GM12878 (cell line): ENCODE data around the gene GALE. TPM values are rescaled to one million over a fixed set of nuclear protein-coding genes. Genes with fewer than 3 reads are reported as not detected.
A peak's percentile ranks its signal among the peaks of the same experiment; 100 is the strongest.

Experiments used
- ATAC-seq: fragments of 200-7000 bp; cut with Tn5 transposase; 3 replicates; pipeline ENCODE4 v1.9.1; 2020; ENCODE audit warnings: mild to moderate bottlenecking, moderate library complexity
- BruUV-seq: library from RNA; stranded (reverse); fragments of 400-500 nt; replicated peaks from 2 replicates; lab custom pipeline; 2021; lab: Mats Ljungman, UMichigan
- CTCF ChIA-PET: fragments of 300-600 bp; sonication (Branson Sonifier 250); formaldehyde crosslinking; extraction: SDS; loops from one replicate; lab custom pipeline; 2021; ENCODE audit warnings: inconsistent platforms; lab: Yijun Ruan, JAX
- POLR2A ChIA-PET: fragments of 350-600 bp; formaldehyde crosslinking; extraction: SDS; loops from one replicate; lab custom pipeline; 2021; ENCODE audit warnings: inconsistent platforms; lab: Charles Lee
- RAD21 ChIA-PET: fragments of 300-600 bp; sonication (Branson Sonifier 250); formaldehyde crosslinking; loops from one replicate; lab custom pipeline; 2023; ENCODE audit warnings: antibody characterized with exemption; ENCODE audit not compliant: unreplicated experiment; lab: Charles Lee
- SMC1A ChIA-PET: fragments of 300-600 bp; sonication (Branson Sonifier 250); formaldehyde crosslinking; loops from one replicate; lab custom pipeline; 2023; ENCODE audit not compliant: unreplicated experiment, uncharacterized antibody; lab: Charles Lee
- DNase-seq: peaks from one replicate; pipeline ENCODE4 v3.0.0-alpha.2; 2011; ENCODE audit warnings: low read depth, low spot score
- FAIRE-seq: peaks from 3 replicates; lab custom pipeline; 2011; peaks lifted over from hg19 to GRCh38; lab: Jason Lieb, UNC
- H2AFZ ChIP-seq: 2 replicates; pipeline ENCODE4 v1.6.0; 2011; ENCODE audit warnings: low read depth, low read length, control low read depth; ENCODE audit not compliant: control insufficient read depth
- H3K27ac ChIP-seq: 2 replicates; pipeline ENCODE4 v1.5.1; 2011; ENCODE audit warnings: control low read depth; ENCODE audit not compliant: control insufficient read depth, insufficient read depth
- H3K27me3 ChIP-seq, 2 experiments: replicated peaks in 1 of 2; 2 replicates each; pipeline versions ENCODE4 v1.6.0 to v1.6.1; 2011; ENCODE audit warnings: low read length in 1 of 2; ENCODE audit not compliant: control insufficient read depth in 2 of 2, insufficient read depth in 2 of 2
- H3K36me3 ChIP-seq, 2 experiments: 2 replicates each; pipeline ENCODE4 v1.5.1; 2011; ENCODE audit warnings: low read length in 1 of 2; ENCODE audit not compliant: control insufficient read depth in 2 of 2, insufficient read depth in 2 of 2
- H3K4me1 ChIP-seq: 2 replicates; pipeline ENCODE4 v1.6.1; 2011; ENCODE audit warnings: mild to moderate bottlenecking, low read length, moderate library complexity, mixed read lengths; ENCODE audit not compliant: control insufficient read depth, insufficient read depth
- H3K4me2 ChIP-seq: 2 replicates; pipeline ENCODE4 v1.6.0; 2011; ENCODE audit warnings: control low read depth; ENCODE audit not compliant: control insufficient read depth, insufficient read depth
- H3K4me3 ChIP-seq: fragments of 200-600 bp; sonication (generic); 2 replicates; pipeline ENCODE4 v1.5.1; 2016
- H3K79me2 ChIP-seq: 2 replicates; pipeline ENCODE4 v1.6.0; 2011; ENCODE audit warnings: low read length; ENCODE audit not compliant: control insufficient read depth, insufficient read depth
- H3K9ac ChIP-seq: 2 replicates; pipeline ENCODE4 v1.8.0; 2011; ENCODE audit warnings: low read length, control low read depth, mixed read lengths; ENCODE audit not compliant: control insufficient read depth, insufficient read depth
- H3K9me3 ChIP-seq: replicated peaks from 3 replicates; pipeline ENCODE4 v1.5.1; 2011; ENCODE audit warnings: mild to moderate bottlenecking, low read length; ENCODE audit not compliant: control insufficient read depth, insufficient read depth
- H4K20me1 ChIP-seq: 2 replicates; pipeline ENCODE4 v1.6.0; 2011; ENCODE audit not compliant: control insufficient read depth, insufficient read depth
- ATF3 ChIP-seq: IDR thresholded peaks from 2 replicates; pipeline ENCODE4 v1.6.1; 2011; ENCODE audit warnings: low read depth, mild to moderate bottlenecking, low read length, moderate library complexity, borderline replicate concordance; ENCODE audit errors: extremely low read depth
- BACH1 ChIP-seq: fragments of 450-650 bp; IDR thresholded peaks from 2 replicates; pipeline ENCODE4 v1.6.1; 2017; ENCODE audit warnings: mild to moderate bottlenecking, borderline replicate concordance
- BCL3 ChIP-seq: IDR thresholded peaks from 2 replicates; pipeline ENCODE4 v1.6.1; 2011; ENCODE audit warnings: borderline replicate concordance, low read depth, mild to moderate bottlenecking, moderate library complexity, low read length; ENCODE audit not compliant: insufficient read depth, poor library complexity, severe bottlenecking
- BRCA1 ChIP-seq: IDR thresholded peaks from 2 replicates; pipeline ENCODE4 v1.6.1; 2011; ENCODE audit warnings: low read depth, low read length, improper control_type of control experiment
- CBX5 ChIP-seq: sonication (generic); IDR thresholded peaks from 2 replicates; pipeline ENCODE4 v1.6.1; 2016; ENCODE audit warnings: low read depth, moderate library complexity, mild to moderate bottlenecking, inconsistent platforms
- E2F4 ChIP-seq: IDR thresholded peaks from 2 replicates; pipeline ENCODE4 v1.6.1; 2012; ENCODE audit warnings: low read depth, low read length, improper control_type of control experiment
- FOXM1 ChIP-seq: IDR thresholded peaks from 2 replicates; pipeline ENCODE4 v1.6.1; 2012; ENCODE audit warnings: low read depth, mild to moderate bottlenecking, inconsistent platforms, low read length, moderate library complexity
- IKZF2 ChIP-seq, 2 experiments: fragments of 450-650 bp; IDR thresholded peaks; 2 replicates each; pipeline ENCODE4 v1.6.1; 2017; ENCODE audit warnings: mild to moderate bottlenecking in 2 of 2, moderate library complexity in 2 of 2
- JUND ChIP-seq: IDR thresholded peaks from 2 replicates; pipeline ENCODE4 v1.6.1; 2012; ENCODE audit warnings: low read depth, mild to moderate bottlenecking, low read length, improper control_type of control experiment, moderate library complexity
- MEF2A ChIP-seq: IDR thresholded peaks from 2 replicates; pipeline ENCODE4 v1.6.1; 2011; ENCODE audit warnings: low read depth, mild to moderate bottlenecking, low read length, moderate library complexity; ENCODE audit not compliant: insufficient read depth
- MXI1 ChIP-seq: fragments of 150-350 bp; IDR thresholded peaks from 2 replicates; pipeline ENCODE4 v1.6.1; 2011; ENCODE audit warnings: low read depth, mild to moderate bottlenecking, inconsistent platforms, low read length, improper control_type of control experiment
- PKNOX1 ChIP-seq: fragments of 450-650 bp; IDR thresholded peaks from 2 replicates; pipeline ENCODE4 v1.6.1; 2016; ENCODE audit warnings: mild to moderate bottlenecking
- RELA ChIP-seq: fragments of 450-650 bp; IDR thresholded peaks from 2 replicates; pipeline ENCODE4 v1.8.0; 2014; ENCODE audit warnings: borderline replicate concordance; ENCODE audit not compliant: partially characterized antibody
- RFX5 ChIP-seq: IDR thresholded peaks from 2 replicates; pipeline ENCODE4 v1.6.1; 2011; ENCODE audit warnings: low read depth, low read length, improper control_type of control experiment
- SRF ChIP-seq, 2 experiments: IDR thresholded peaks; 2 replicates each; pipeline ENCODE4 v1.6.1; 2011; ENCODE audit warnings: low read depth in 2 of 2, low read length in 2 of 2, mild to moderate bottlenecking in 1 of 2, moderate library complexity in 1 of 2
- STAT3 ChIP-seq: IDR thresholded peaks from 2 replicates; pipeline ENCODE4 v1.6.1; 2011; ENCODE audit warnings: low read depth, low read length, improper control_type of control experiment
- USF1 ChIP-seq: IDR thresholded peaks from 2 replicates; pipeline ENCODE4 v1.6.1; 2011; ENCODE audit warnings: borderline replicate concordance, low read depth, mild to moderate bottlenecking, moderate library complexity, mixed read lengths, low read length; ENCODE audit not compliant: insufficient read depth; ENCODE audit errors: extremely low read length
- WRNIP1 ChIP-seq: IDR thresholded peaks from 2 replicates; pipeline ENCODE4 v1.6.1; 2011; ENCODE audit warnings: low read depth, low read length, improper control_type of control experiment, borderline replicate concordance
- WGBS: methylation state at CpG from one replicate; pipeline ENCODE4 v1.1.6; 2016; ENCODE audit warnings: low lambda C conversion rate; ENCODE audit not compliant: insufficient replicate concordance, insufficient coverage; ENCODE audit errors: missing lambda C conversion rate; 5-methylcytosine and 5-hydroxymethylcytosine counted together
- in situ Hi-C: fragments of 300-500 bp; cut with MboI; formaldehyde crosslinking; loops from 9 replicates; pipeline ENCODE4 v1.14.3; 2018; ENCODE audit warnings: mixed read lengths
- intact Hi-C: fragments of 100-400 bp; cut with micrococcal nuclease; formaldehyde crosslinking; loops from one replicate; pipeline ENCODE4 v1.14.2; 2022; ENCODE audit not compliant: unreplicated experiment
- polyA plus RNA-seq, 11 experiments: library from polyadenylated mRNA; depleted of rRNA in 4 of 11; unstranded in 6 of 11; stranded (reverse) in 5 of 11; fragments of >200 nt; fragmentation: Nextera tagmentation in 4 of 11; fragmentation: Illumina TruSeq in 1 of 11; extraction: Ambion mirVana in 4 of 11; extraction: Trizol in 1 of 11; gene quantifications; 1 replicate in 1 of 11; 2 replicates in 10 of 11; pipeline versions ENCODE4 v1.2.1 to v1.2.3, GENCODE V29; 2011 to 2016; ENCODE audit warnings: inconsistent platforms in 2 of 11, missing spikeins in 2 of 11, low read depth in 1 of 11
- total RNA-seq, 4 experiments: library from RNA; depleted of rRNA in 3 of 4; stranded (reverse); fragments of >200 nt in 3 of 4; fragmentation: Illumina TruSeq in 1 of 4; extraction: Trizol in 1 of 4; gene quantifications; 2 replicates each; pipeline versions ENCODE4 v1.2.1 to v1.2.3, GENCODE V29; 2013 to 2021

The GALE gene
- total and polyA plus RNA-seq, 10 of the 15 experiments (the other 5 are each of a cell fraction or from before 2014, with no cell fraction given): 4.2 to 93.7 (median 40.4) TPM

GRCh38 chr1:23823767-23824166, 23.2 kb upstream of the GALE start:
- no peak for ATAC-seq
- Histone ChIP-seq H4K20me1 (no peaks in the 10 kb centered on the region), H3K27ac (no peak overlapping the region), H3K4me3 (peak overlapping the region; percentile 83; the same call in 1 of the 2 replicates), H3K9me3 (no peaks in the 10 kb centered on the region), H3K27me3 (no peaks in the 10 kb centered on the region), H3K36me3 (no peaks in the 10 kb centered on the region), H3K4me1 (no peaks in the 10 kb centered on the region), H3K4me2 (peak overlapping the region; percentile 84), H3K79me2 (peaks cover 10% of the 10 kb centered on the region), H3K9ac (no peak overlapping the region), H2AFZ (no peak overlapping the region)
- 98% methylated on average over 6 of the region's 7 CpGs for WGBS
- RAD21 ChIA-PET: interaction anchor here (1.0 to 2.4 kb wide), 4 partner anchors 13 to 186 kb away, joined by 3 to 16 read pairs (median 4); partner anchors contain the start of gene CNR2
- no peak for DNase-seq
- no peak for FAIRE-seq
- intact Hi-C loops: no loop called here
- SMC1A ChIA-PET: interaction anchor here (0.5 to 2.0 kb wide), 11 partner anchors 8 to 326 kb away, joined by 3 to 9 read pairs (median 4); no protein-coding TSS in a partner anchor
- CTCF ChIA-PET: interaction anchor here (1.0 to 8.3 kb wide), 3 partner anchors 7 to 32 kb away, joined by 3 to 74 read pairs (median 8); no protein-coding TSS in a partner anchor
- no TSS peak for BruUV-seq
- in situ Hi-C loops: no loop called here
- POLR2A ChIA-PET: interaction anchor here (0.6 to 3.5 kb wide), 6 partner anchors 14 to 87 kb away, joined by 3 to 22 read pairs (median 4); partner anchors contain the start of gene PITHD1
- TF ChIP-seq USF1 (no peak), STAT3 (no peak), JUND (no peak), CBX5 (no peak), ATF3 (no peak), BCL3 (no peak), RELA (no peak), BACH1 (no peak), SRF (IDR thresholded peaks at IDR 0.05; ENCODE audit: low read depth in 2 of 2, low read length in 2 of 2) (no peak), IKZF2 (IDR thresholded peaks at IDR 0.05) (no peak), BRCA1 (no peak), MXI1 (no peak), PKNOX1 (no peak), WRNIP1 (no peak), FOXM1 (no peak), RFX5 (no peak), MEF2A (no peak), E2F4 (no peak)
